Stimulated activated CD8-positive, alpha-beta memory T cell treated with anti-CD3 and anti-CD28 coated beads, Interleukin-15, amount 100 ng/mL, for 4 hours (primary cell): ENCODE results near the gene CTNNA2.

Experiments used
- DNase-seq, 2 donors: peaks; one replicate each; pipeline ENCODE4 v3.0.0-alpha.2; 2020; ENCODE audit warnings: low read depth in 2 of 2

The CTNNA2 gene

DNA sequence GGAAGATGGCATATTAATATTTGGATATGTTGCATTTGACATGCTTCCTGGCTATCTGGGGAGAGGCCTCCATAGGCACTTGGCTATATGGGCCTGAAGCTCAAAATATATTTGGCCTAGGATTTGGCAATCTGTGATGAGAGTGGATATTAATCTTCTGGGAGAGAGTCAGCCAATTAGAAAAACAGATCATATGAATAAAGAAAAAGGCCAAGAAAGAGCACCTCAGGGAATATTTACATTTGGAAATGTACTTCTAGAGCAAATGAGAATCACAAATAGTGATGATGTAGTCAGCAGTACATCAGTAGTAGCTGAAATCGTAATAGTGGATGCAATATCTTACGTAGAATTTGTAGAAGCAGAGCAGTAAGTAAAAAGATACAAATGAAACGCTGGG, 277.0 kb downstream of the CTNNA2 start:
- no peak for DNase-seq

DNA sequence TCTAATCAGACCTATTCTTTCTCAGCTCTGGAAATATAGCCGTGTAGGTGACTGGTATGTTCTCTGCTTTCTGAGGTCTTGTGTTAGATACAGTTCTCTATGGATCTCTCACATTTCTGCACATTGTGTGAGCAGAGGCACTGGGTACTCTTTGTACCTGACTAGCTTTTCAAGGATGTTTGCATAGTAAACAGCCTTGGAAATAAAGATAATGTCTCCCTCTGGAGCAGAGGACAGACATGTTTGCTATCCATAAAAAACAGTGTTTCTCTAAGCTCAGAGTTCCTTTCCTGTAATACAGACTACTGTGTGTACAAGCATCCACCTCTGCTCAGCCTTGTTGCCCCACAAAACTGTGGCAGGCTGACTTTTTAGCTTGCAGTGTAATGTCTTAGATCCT, 279.2 kb downstream of the CTNNA2 start:
- DNase-seq, result no peak

DNA sequence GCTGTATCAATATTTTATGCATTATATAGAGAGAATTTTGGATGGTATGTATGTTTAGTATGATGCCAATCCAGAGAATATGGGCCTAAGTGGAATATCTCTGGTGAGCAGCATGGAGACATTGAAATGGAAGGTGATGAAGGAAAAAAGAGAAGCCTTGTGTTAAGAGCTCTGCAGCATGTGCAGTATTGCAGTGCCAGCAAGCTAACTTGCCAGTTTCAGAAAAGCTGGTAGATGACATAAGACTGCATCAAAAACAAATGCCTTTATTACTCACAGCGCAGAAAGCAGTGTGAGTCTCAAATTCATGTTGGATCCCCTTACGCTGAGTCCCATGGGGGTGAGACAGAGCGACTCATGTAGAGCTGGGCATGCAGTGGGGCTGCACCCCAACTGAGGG, 280.2 kb downstream of the CTNNA2 start:
- no peak for DNase-seq

DNA sequence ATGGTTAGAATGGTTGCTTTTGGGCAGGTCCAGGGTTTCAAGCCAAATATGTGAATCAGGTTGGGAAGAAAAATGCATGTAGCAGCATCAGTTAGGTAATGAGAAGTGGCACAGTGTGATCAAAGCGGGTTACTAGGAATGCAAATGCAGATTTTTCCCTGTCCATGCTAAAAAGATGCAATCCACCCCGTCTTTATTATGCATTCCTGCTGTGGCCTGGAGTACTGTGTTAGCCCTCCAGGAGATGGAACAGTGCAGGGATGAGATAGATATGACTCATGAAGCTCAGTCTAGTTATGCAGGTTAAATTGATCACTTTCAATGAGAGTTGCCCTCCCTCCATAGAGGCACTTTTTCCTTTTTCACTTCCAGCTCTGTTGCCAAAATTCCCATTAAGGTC, 283.8 kb downstream of the CTNNA2 start:
- DNase-seq, result no peak

DNA sequence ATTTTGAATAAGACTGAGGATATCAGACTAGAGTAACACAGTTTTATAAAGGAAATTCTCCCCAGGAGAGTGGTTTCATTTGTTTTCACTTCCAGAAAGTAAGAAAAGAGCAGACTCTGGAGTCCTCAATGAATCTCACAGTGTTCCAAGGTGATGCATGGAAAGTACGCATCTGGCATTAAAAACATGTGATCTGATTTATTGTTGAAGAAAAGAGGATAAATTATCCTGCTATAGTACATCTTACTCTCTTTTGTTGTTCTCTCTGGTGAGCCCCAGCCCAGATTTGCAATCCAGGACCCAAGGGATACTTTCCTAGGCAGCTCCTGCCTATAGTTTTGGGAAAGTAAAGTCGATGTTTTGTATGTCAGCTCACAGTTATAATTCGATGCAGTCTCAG, 285.9 kb downstream of the CTNNA2 start:
- no peak for DNase-seq

DNA sequence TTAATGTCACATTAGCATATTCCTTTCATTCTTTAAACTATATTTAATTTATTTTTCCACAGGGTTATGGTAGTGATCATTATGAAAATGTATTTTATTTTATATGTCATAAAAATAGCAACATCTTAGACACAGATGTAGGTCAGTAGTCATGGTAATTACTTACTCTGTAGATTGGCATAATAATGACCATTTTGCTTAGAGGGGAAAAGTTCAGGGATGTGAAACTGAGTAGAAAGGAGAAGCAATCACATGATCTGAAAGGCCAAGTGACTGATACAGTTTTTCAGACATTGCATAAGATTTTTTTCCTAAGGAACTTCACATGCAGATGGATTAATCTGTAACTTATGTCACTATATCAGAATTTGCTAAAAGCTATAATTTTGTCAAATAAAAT, 286.9 kb downstream of the CTNNA2 start:
- no peak for DNase-seq

DNA sequence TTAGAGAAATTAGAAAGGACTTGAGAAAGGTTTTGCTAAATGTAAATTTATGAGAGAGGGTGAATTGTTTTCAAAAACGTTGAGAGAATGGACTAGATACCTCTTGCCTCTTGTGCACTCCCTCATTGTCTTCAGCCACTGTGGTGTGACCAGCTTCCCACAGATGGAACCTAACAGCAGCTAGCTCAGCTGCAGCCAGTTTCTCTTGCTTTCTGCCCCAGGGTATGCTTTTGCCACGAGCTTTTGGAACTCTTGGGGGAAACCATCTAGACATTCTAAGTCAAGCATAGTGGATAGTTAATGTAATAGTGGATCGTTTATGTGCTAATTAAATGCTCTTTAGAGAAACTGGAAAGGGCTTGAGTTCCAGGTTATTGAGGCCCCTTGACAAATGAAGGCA, 288.2 kb downstream of the CTNNA2 start:
- no peak for DNase-seq

DNA sequence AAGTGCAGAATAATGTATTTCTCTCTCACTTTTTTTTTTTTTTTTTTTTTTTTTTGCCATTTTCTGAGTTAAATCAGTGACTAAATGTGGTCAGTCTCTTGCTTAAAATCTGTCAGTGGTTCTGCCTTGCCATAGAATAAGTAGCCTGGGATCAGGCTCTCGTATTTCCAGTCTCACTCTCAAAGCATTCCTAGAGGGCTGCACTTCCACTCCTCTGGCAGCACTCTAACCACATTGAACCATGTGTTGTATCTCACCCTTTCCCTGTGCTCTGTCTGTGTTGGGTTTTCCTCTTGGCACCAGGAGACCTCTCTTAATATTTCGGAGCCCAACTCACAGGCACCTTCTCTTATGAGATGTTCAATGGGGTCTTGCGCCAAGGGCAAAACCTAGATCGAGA, 304.4 kb downstream of the CTNNA2 start:
- no peak for DNase-seq

DNA sequence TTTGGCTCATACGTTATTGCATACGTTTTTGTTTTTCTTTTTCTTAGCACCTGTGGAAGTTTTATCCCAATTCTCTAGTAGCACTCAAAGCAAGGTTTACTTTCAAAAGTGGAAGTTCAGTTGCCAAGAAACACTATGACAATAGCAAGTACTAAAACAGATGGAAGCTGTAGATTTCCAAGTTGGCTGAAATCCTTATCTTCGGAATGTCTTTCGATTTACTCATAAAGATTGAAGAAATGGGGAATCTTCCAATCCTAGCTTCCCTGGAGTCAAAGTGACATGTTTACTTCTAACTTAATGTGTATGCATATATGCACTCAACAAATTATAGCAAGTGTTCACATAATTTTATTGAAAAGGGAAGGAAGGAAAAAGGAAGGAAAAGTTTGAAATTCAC, 307.4 kb downstream of the CTNNA2 start:
- DNase-seq, result no peak

DNA sequence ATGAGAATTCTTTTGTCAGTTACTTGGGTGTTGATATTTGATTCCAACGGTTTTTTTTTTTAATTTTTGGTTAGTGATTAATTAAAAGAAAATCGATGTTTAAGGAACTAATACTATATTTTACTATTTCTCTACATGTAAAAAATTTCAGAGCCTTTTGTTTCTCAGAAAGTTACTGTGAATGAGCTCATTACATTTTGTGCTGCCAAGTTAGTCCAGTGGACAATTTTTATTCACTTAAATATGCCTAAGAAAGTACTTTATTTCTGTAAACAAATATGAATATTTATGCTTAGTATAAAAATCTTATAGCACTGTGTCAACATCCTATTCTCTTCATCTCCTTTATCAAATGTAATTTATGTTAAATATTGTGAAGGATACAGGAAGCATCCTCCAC, 309.3 kb downstream of the CTNNA2 start:
- DNase-seq, result no peak

DNA sequence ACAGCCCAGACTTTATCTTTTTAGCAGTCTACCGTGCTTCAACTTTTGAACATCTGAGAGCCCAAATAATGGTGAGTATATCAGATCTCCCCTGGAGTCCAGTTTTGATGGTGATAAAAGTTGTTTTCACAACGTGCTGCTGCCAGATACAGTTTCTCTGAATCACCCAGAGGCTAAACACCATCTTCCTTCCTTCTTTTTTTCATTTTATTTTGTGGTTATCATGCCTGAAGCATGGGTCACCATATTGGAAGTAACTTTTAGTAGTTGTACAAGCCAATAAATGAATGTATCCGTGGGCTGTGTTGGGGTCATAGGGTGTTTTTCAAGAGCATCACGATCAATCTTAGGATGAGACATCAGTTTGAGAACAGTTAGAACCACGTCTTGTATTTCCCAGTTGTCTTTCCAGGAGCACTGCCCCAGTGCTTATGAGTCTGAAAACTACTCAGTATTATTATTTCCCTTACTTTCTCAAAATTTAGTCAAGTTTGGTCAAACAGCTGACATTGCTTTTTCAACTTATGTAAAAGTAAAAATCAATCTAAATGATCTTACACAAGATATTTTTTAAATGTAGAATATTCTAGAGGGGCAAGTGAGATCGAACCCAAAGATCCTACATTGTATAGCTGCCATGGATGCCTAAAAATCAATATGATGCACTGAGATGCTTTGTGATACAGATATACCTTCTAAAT, 311.4 kb downstream of the CTNNA2 start:
- DNase-seq, result no peak

DNA sequence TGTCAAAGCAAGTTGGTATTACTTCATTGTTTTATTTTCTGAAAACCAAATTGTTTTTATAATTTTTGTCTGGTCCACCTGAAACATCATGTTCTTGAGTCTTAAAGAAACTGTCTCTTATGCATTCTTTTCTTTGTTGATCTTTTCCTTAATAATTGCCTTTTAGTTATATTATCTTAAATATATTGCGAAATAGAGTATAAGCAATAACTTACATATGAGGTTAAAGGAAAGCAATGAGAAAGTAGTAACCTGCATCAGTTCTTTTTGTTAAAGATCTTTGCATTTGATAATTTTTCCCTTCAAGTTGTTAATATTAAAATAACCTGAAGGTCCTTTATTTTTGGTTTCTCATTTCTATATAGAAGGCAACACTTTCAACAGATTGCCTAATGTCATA, 315.0 kb downstream of the CTNNA2 start:
- no peak for DNase-seq

DNA sequence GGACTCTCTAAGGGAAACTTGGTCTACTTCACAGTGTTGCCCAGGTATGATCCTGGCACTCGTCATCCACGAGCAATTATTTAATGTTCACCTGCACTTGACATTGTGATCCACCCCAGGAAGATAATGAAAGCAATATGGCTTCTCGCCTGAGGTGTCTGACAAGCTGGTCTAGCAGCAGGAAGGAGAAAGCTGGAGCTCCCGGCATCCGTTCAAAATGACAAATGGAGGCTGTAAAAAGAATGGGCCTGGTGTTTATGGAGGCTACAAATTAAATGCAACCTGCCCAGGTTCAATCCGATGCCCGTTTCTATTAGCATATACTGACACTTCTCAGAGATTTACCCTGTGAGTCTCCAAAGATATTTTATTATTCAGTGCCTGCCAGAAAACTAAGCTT, 317.6 kb downstream of the CTNNA2 start:
- DNase-seq, result no peak

DNA sequence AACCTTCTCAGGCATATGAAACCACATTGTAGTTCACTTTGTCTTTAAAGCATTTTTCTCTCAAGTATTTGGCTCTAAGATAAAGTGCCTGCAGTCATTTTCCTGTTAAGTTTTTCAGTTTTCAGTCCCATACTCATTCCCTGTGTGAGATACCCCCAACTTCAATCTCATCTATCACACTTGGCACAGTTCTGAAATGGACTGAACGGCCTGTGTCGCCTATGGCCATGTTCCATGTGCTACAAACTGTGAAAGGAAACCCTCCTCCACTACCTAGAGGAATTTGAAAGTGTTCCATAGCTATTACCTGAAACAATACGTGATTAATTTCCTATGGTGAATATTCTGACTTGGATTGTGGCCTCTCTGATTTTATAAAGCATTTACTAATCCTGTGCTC, 319.1 kb downstream of the CTNNA2 start:
- DNase-seq, result no peak

DNA sequence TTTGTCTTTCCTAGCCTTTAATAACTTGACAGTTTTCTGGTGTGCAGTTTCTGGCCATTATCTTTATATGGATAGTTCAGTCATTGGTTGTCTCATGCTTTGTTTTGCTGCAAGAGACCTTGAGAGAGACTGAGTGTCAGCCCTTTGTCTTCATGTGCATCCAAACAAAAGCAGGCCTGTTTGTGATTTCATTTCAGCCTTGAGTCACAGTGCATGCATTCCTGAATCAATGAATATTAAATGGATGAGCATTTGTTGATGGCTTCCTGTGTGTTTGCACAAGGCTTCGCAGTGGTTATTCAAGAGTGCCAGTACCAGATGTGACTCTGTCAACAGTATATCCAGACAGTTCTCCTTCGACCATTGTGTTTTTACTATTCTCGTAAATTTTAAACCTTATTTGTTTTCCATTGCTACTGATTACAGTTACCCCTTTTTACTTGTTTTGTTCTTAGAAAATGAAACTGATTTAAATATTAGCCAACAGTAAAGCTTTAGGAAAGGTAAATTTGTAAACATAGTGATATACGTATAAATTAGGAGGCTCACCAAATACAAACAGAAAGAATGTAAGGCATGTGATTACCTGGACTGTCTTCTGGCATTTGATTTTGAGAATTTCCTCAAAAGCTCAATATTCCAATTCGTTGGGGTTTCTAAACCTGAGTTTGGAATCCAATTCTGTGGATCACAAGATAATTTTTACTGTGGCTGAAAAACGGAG, 319.8 kb downstream of the CTNNA2 start:
- DNase-seq, result no peak

DNA sequence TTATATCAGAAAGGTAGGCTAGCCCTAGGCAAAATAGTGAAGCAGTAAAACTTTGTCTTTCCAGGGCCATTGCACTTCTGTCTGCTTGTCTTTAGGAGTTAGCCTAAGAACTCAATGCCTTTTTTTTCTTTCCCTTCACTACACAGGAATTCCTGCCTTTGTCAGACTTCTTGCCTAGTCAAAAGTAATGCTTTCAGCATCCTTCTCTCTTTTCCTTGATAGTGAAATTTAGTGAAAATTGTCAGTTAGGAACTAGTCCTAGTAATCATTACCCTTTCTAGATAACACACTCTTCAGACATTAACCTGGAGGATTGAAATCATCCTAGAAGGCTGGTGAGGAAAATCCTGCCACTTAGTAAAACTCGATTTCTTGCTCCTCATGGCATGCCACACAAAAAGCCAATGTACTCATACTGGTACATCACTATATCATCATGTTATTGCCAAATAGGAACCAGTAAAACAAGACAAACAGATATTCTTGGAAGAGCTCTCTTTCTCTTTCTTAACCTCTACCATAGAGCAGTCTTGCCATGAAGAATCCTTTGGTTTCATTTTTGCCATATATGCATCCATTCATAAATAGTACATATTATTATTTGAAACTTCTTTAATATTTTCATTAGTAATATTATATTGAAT, 320.5 kb downstream of the CTNNA2 start:
- no peak for DNase-seq

DNA sequence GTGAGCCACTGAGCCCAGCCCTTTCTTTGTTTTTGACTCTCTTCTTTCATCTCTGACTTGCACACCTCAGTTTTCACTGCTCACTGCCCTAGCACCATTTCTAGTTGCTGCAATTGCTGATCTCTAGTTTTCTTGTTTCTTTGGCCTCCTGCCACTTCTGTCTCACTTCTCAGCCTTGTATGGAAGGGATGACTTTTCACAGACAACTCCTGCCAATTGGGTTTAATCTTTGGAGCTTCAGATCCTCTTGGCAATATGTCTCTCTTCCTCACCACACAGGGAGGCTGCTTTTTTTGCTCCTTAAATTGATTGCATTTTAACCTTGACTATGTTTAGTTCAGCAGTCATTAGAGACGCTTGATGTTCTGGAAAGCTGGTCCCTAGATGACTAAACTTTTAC, 323.1 kb downstream of the CTNNA2 start:
- no peak for DNase-seq

DNA sequence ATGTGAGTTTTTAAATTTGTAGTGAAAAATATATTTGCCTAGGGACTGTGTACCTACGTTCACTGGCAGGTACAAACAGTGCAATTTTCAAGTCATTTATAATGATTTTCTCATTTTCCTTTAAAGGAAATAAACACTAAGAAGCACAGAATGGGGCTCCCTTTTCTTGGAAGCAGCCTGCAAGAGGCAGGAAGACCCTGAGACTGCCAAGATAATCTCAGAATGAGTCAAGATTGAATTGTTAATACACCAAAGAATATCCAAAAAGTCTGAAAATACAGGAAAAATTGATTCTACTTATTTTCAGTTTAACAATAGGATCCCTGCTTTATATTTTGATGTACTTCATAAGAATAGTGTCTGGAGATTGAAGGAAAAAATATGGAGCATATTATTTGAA, 331.2 kb downstream of the CTNNA2 start:
- no peak for DNase-seq

DNA sequence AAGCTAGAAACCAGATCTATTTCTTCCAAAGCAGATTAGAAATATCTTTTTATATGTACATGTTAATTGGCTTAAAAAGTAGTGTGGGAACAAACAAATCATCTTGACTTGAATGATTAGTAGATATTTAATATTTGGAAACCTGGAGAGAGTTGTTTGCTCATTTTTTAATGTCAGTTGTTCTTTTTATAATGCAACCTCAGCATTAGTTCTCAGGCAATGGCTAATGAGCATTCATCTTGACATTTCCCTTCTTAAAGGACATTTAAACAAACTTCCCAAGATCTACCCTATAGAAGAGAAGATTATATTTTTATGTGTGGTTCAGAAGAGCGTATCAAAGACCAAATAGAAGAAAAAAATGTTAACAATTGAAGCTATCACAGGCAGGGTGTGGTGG, 334.0 kb downstream of the CTNNA2 start:
- DNase-seq, result no peak

DNA sequence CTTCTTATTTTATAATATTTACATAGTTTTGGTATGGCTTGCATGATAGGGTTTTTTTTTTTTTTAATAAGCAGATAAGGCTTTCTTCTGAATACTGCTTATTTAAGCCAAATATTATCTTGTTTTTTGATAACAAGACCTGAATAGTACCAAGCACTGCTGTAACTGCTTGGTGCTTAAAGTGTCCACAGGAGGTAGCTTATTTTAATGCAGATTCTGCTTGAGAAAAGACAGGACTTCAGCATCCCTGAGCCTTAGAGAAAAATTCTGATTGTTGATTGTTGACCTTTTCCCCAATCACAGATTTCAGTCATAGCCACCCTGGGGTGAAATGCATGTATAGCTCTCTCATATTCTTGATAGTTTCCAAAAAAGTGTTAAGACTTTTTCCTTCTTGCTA, 336.4 kb downstream of the CTNNA2 start:
- no peak for DNase-seq

DNA sequence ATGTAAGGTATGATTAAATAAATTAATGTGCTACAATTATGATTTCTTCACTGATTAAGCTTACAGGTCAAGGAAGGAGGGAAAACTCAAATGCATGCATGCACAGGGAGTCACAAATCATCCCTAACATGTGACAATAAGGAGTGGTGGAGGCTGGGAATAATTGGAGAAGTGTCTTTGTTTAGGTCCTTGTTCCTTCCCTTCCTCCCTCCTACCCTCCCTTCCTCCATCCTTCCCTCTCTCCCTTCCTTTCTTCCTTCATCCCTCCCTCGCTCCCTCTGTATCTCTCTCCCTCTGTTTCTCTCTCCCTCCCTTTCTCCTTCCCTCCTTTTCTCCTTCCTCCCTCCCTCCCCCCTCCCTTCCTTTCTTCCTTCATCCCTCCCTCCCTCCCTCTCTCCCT, 337.1 kb downstream of the CTNNA2 start:
- no peak for DNase-seq

DNA sequence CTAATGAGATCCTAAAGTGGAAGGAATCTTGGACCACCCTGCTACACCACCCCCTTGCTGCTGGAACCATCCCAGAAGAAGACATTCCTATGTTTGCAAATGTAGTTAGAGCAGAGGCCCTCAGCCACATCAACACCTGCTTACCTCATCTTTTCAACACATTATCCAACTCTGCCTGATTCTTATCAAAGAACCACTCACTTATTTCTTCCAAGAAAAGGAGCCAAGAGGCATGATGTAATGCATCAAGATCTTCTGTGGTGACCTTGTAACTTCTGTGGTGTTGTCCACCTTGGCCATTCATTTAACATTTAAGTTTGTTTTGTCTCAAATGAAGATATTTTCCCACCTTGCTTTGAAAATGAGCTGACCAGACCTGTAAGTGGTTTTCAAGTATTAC, 338.1 kb downstream of the CTNNA2 start:
- DNase-seq, result no peak

DNA sequence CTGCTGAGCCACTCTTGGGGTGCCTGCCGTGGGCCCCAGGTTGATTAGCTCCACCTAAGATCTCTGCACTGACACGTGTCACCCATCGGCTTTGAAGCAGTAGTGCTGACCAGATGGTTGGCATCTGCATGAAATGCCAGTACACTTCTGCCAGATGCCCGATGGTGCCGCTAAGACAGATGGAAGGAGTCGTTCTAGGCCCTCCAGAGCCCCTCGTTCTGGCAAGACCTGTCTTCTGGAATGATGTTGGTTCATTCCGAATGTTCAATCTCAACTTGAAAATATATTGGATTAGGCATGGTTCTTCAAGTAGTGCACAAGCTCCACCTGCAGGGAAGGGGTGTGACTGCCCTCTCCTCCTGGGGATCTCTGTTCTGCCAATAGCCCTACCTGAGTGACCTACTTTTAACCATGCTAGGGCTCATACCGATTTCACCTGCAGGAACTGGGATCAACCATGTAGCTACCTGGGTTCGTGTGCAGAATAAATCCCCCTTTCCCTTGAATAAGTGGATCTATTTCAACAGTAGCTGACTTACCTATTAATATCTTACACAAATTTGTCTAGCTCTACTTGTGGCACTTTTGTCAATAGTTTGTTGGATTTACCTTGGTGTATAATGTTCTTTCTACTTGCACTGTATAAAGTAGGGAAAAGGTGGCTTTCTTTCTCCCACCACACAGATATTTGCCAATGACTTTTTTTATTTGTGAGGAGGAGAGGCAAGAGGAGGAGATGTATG, 342.6 kb downstream of the CTNNA2 start:
- DNase-seq, result no peak
